ENCODE data around the gene OR2Z1. TPM values are rescaled to one million over a fixed set of nuclear protein-coding genes. Genes with fewer than 3 reads are reported as not detected.
"Not testable (repeated sequence)": the region's sequence is repeated elsewhere in the genome, so short reads cannot be mapped to it uniquely, and the experiment has no call there.

Gene OR2Z1
- polyA plus RNA-seq, 4 donors, result not detected

- DNase-seq (ENCODE audit: low read depth in 4 of 4, low spot score in 3 of 4), result no peak
These were observed 20.5 kb upstream of the OR2Z1 start for GRCh38 chr19:8700956-8701355.

GRCh38 chr19:8702350-8702749, 19.1 kb upstream of the OR2Z1 start:
- DNase-seq (ENCODE audit: low read depth in 4 of 4, low spot score in 3 of 4), result no peak

GRCh38 chr19:8703223-8703622, 18.2 kb upstream of the OR2Z1 start:
- no peak for DNase-seq (ENCODE audit: low read depth in 4 of 4, low spot score in 3 of 4)

- not testable (repeated sequence) for DNase-seq (ENCODE audit: low read depth in 4 of 4, low spot score in 3 of 4)
These were observed 16.1 kb upstream of the OR2Z1 start for GRCh38 chr19:8705304-8705703.

- DNase-seq (ENCODE audit: low read depth in 4 of 4, low spot score in 3 of 4), result no peak
These were observed 15.7 kb upstream of the OR2Z1 start for GRCh38 chr19:8705742-8706141.

GRCh38 chr19:8710337-8710736, 11.1 kb upstream of the OR2Z1 start:
- DNase-seq (ENCODE audit: low read depth in 4 of 4, low spot score in 3 of 4), result not testable (repeated sequence)

- DNase-seq (ENCODE audit: low read depth in 4 of 4, low spot score in 3 of 4), result no peak
These were observed 598 bp downstream of the OR2Z1 start for GRCh38 chr19:8722032-8722431.

GRCh38 chr19:8724276-8724675, 2.8 kb downstream of the OR2Z1 start:
- DNase-seq (ENCODE audit: low read depth in 4 of 4, low spot score in 3 of 4), result no peak

- peak in 1 of 4 donors; percentile 7 for DNase-seq (ENCODE audit: low read depth in 4 of 4, low spot score in 3 of 4)
These were observed 10.2 kb downstream of the OR2Z1 start for GRCh38 chr19:8731428-8732169.

GRCh38 chr19:8738377-8738776, 16.9 kb downstream of the OR2Z1 start:
- DNase-seq (ENCODE audit: low read depth in 4 of 4, low spot score in 3 of 4), result no peak

- DNase-seq (ENCODE audit: low read depth in 4 of 4, low spot score in 3 of 4), result not testable (repeated sequence)
These were observed 18.0 kb downstream of the OR2Z1 start for GRCh38 chr19:8739291-8740065.

GRCh38 chr19:8767257-8767656, 45.8 kb downstream of the OR2Z1 start:
- DNase-seq (ENCODE audit: low read depth in 4 of 4, low spot score in 3 of 4), result not testable (repeated sequence)

GRCh38 chr19:8769265-8769664, 47.8 kb downstream of the OR2Z1 start:
- not testable (repeated sequence) for DNase-seq (ENCODE audit: low read depth in 4 of 4, low spot score in 3 of 4)

GRCh38 chr19:8773587-8773986, 52.2 kb downstream of the OR2Z1 start:
- DNase-seq (ENCODE audit: low read depth in 4 of 4, low spot score in 3 of 4), result not testable (repeated sequence)

Other genes with a start within 250 kb of the OR2Z1 start
- 1 to 10 TPM in 3 of 4 donors, under 1 TPM in 1; 0.90 to 5.0 (median 1.4) TPM for gene PRAM1, start 219.0 kb upstream of the OR2Z1 start, polyA plus RNA-seq (ENCODE audit: insufficient read length in 4 of 4)
- gene ZNF414, start 207.5 kb upstream of the OR2Z1 start, polyA plus RNA-seq (ENCODE audit: insufficient read length in 4 of 4), result 10 to 100 TPM; 14.9 to 28.7 (median 24.1) TPM
- gene MYO1F, start 144.2 kb upstream of the OR2Z1 start, polyA plus RNA-seq (ENCODE audit: insufficient read length in 4 of 4), result 1 to 10 TPM; 3.8 to 9.9 (median 7.4) TPM
- gene ADAMTS10, start 110.9 kb upstream of the OR2Z1 start, polyA plus RNA-seq (ENCODE audit: insufficient read length in 4 of 4), result 10 to 100 TPM; 31.1 to 62.8 (median 42.7) TPM
- not detected for gene NFILZ, start 91.0 kb upstream of the OR2Z1 start, polyA plus RNA-seq (ENCODE audit: insufficient read length in 4 of 4)
- gene ACTL9, start 22.8 kb upstream of the OR2Z1 start, polyA plus RNA-seq (ENCODE audit: insufficient read length in 4 of 4), result not detected
- 10 to 100 TPM; 35.5 to 44.1 (median 40.2) TPM for gene ZNF558, start 110.7 kb downstream of the OR2Z1 start, polyA plus RNA-seq (ENCODE audit: insufficient read length in 4 of 4)
- not detected for gene MBD3L1, start 110.7 kb downstream of the OR2Z1 start, polyA plus RNA-seq (ENCODE audit: insufficient read length in 4 of 4)